SKM-1 (cell line): ENCODE data around the gene CTIF.

Source experiments
- DNase-seq: peaks from one replicate; lab custom pipeline; 2025; ENCODE audit not compliant: unreplicated experiment; lab: John Stamatoyannopoulos, UW

The CTIF gene

DNA sequence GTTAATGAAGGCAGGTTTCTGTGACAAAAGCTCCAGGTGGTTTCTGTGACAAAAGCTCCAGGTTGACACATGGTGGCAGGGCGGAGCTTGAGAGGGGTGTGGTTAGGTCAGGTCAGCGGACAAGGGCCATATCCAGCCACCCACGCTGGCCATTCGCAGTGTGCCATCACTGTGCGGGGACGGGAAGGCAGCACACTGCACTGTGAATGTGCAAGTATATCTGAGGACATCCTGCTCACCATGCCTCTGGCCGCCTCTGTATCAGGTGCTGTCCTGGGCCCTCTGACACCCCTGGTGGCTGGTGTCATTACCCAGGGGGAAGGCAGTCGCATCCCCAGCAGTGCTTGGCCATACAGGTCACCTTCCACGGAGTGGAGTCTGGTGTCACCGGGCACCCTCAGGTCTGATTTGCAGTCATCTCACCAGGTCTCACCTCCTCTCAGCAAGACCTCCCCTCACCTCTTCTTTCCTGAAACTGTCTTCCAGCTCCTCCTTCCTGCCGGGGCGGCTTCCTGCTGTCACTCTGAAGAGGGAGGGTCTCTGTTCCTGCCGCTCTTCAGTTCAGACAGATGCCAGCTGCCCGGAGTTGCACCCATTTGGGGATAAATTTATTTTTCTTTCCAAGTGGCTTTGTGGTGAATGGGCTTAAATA is 34.9 kb downstream of the CTIF start:
- no peak for DNase-seq

DNA sequence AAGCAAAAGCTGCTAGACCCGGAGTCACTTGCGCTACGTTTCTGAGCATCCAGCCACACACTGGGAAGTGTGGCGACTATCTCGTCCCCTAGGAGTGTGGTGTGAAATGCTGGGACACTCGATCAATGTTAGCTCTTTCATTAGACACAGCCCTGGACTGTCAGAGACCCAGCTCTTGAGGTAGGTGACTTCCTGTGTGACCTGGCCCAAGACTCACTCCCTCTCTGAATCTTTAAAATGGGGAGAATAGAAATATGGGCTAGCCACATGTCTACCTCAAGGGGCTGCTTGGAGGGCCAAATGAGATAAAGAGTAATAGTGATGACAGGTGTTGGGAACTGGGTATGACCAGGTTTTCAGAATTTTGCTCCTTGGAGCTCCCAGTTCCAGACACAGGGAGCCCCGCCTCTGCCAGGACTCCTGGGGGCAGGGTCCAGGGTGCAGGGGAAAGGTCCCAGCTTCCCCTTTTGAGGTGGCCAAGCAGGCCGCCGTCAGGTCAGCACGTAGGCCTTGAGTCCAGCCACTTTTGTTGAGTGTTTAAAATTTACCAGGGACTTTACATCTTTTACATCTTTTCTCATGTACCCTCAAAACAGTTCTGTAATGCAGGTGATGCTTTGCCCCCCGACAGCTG is 36.0 kb downstream of the CTIF start:
- DNase-seq = no peak

DNA sequence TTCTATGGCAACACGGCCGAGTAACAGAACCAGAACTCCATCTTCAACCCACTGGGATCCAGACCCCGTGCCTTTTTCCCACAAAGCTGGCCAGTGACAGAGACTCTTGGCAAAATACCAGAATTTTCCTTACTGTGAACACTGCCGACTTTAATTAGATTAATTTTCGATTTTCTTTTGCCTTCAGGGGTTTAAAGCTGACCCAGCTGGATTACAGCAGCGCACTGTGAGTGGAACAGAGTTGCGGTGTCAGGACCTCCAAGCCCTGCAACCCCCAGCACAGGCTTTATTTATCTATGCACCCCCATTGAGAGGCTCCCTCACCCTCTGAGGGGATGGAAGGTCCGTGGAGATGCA is 36.4 kb downstream of the CTIF start:
- no peak for DNase-seq

DNA sequence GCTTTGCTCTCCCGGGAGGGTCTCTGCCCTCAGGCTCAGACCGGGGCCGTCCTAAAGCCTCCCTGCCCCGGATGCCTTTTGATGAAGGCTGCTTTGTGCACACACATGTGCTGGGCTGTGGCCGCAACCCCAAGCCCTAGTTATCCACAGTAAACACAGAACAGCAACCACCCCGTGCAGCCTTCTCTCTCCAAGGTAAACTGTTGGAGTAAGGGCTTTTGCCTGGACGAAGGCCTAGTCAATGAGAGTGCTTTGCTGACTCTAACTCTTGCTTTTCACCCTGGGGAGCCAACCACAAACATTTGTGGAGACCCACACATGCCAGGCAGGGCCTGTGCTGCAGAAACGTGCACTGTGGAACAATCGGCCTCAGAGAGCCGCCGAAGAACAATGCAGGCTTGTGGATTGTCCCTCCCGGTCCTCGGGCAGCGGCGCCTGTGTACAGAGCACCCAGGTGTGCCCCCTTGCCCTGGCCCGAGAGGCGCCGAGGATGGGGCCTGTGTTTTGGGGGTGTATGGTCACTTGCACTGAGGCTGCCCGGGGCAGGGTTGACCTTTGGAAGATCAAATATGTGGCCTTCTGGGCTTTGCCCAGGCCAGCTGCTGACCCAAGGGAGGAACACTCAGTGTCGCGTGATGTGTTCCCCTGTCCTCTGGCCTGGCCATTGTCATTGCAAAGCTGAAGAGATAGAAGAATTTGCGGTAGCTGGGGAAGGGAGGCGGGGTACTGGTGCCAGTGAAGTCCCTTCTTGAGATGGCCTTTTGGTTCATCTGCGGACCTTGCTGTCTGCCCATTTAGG is 37.0 kb downstream of the CTIF start:
- no peak for DNase-seq

DNA sequence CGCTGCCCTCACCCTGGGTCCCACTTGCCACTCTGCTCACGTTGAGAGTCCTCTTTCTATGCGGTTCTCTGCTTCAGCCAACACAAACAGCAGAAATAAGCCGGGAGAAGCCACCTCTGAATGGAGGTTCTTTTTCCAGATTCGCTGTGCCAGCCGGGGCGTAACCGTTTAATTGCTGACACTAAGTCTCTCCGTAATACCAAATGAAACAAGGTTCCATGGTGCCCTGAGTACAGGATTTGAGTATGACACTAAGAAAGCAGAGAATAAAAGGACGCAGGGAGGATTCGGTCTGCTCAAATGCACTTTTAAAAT is 37.6 kb downstream of the CTIF start:
- DNase-seq = no peak

DNA sequence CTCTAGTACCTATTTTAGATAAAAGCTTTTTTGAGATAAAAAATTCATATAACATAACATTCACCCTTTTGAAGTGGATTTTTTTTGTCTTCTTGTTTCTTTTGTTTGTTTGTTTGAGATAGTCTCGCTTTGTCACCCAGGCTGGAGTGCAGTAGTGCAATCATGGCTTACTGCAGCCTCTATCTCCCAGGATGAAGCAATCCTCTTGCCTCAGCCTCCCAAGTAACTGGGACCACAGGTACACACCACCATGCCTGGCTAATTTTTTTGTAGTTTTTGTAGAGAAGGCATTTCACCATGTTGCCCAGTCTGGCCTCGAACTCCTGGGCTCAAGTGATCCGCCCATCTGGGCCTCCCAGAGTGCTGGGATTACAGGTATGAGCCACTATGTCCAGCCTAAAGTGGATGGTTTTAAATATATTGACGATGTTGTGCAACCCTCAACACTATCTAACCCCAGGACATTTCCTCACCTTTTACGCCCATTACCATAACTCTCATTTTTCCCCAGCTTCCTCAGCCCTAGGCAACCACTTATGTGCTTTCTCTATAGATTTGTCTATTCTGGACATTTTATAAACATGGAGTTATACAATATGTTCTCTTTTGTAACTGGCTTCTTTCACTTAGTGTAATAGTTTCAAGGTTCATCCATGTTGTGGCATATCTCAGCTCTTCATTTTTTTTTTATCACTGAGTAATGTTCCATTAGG is 38.8 kb downstream of the CTIF start:
- DNase-seq = no peak

DNA sequence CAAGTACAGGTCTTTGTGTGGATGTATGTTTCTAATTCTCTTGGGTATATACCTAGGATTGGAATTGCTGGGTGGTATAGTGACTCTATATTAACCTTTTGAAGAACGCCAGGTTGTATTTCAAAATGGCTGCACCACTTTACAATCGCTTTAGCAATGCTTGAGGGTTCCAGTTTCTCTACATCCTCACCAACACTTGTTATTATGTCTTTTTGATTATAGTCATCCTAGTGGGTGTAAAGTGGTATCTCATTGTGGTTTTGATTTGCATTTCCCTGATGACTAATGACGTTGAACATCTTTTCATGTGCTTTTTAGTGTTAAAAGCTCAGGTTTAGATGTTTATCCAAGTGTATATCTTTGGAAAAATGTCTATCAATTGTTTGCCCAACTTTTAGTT is 39.5 kb downstream of the CTIF start:
- no peak for DNase-seq

DNA sequence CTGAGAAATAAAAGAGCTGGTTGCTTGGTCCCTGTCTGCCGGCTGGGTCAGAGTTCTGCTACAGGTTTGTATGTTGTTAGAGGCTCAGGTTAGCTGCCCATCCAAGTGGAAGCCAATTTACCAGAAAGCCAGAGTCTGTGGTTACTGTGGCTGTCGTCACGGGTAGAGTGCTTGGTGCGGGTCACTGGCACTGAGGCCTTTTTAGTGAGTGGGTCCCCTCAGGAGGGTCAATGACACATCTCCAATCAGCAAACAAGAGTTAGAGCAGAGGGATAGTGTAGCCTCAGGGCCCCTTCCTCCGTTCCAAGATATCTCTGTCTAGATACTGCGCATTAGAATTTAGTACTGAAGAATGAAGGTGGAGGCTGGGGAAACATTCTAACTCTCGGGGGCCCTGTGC is 41.2 kb downstream of the CTIF start:
- no peak for DNase-seq

DNA sequence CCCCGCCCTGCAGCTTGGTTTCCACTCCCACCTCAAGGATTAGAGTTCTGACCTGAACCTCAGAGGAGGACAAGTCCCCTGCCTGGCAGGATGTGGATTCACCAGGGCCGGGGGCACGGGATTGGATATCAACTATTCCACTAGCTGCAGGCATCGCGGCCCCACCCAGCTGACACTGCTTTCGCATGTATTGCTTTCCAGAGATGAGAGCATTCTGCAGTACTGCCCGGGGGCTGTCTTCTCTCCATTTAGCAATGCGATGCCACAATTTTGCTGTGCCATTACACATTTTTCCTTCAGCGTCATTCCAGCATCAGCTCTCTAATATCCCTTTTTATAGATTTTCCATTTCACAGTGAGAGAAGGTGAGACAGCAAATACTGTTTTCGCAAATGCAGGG is 42.0 kb downstream of the CTIF start:
- DNase-seq = no peak

DNA sequence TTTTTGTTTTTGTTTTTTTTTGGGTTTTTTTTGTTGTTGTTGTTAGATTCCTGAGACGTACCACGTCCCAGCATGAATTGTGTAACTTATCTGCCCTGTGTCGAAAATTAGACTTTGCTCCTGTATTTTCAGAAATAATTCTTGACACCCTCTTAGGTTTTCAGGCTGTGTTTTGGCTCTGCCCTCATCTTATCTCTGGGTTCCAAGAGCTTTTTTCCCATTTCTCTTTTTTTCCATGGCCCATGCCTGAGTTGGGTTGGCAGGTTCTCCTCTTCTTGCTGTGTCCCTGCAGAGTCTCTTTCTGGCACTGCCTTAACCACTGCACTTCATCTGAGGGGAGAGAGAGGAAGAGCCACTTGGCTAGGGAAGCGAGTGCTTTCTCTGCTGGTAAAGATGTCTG is 42.4 kb downstream of the CTIF start:
- DNase-seq = no peak

DNA sequence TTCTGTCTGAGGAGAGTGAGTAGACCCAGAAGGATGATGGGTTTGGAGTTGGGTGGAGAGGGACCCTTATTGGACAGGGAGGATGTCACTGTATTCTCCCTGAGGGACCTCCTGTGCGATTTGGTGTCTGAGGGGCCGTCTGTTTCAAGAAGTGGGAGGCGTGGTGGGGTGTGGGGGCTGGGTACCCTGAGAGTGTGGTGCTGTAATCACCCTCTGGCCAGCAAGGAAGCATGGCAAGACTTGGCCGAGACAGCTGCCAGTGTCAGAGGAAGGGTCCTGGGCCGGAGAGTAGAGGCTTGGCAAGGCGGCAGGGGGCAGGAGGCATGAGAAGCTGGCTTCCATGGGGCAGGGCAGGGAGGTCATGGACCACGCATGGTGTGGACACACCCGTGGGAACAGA is 43.1 kb downstream of the CTIF start:
- DNase-seq = no peak

DNA sequence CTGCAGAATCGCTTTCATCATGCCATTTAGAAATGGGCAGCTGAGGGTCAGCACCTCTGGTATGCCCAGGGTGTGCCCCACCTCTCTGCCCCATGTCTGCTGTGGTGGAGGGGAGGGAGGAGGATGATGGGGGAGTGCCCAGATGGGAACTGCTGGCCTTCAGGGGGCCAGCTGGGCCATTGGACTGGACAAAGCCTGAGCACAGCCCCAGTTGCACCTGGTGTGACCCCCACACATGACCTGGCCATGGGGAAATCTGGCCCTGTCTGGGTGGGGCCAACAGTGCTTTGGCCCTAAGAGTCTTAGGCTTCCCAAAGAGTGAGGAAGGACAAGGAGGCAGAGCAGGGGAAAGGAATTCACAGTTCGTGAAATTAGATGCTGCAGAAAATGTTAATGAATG is 44.1 kb downstream of the CTIF start:
- DNase-seq = no peak

DNA sequence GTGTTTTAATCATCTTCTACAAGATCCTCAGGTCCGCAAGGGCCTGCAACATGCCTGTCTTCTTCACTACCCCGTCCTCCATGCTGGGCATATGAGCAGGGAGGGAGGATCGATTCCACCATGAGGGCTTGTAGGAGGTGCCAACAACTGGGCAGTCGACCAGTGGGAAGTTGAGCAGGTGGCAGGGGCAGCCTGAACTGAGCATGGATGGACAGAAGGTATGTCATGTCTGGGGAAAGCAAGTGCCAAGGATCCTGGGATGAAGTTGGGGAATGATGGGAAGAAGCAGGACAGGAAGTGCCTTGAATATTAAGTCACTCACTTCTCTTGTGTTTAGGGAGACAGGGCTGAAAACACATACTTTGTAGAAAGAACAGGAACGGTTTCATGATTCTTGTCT is 44.7 kb downstream of the CTIF start:
- DNase-seq = no peak

DNA sequence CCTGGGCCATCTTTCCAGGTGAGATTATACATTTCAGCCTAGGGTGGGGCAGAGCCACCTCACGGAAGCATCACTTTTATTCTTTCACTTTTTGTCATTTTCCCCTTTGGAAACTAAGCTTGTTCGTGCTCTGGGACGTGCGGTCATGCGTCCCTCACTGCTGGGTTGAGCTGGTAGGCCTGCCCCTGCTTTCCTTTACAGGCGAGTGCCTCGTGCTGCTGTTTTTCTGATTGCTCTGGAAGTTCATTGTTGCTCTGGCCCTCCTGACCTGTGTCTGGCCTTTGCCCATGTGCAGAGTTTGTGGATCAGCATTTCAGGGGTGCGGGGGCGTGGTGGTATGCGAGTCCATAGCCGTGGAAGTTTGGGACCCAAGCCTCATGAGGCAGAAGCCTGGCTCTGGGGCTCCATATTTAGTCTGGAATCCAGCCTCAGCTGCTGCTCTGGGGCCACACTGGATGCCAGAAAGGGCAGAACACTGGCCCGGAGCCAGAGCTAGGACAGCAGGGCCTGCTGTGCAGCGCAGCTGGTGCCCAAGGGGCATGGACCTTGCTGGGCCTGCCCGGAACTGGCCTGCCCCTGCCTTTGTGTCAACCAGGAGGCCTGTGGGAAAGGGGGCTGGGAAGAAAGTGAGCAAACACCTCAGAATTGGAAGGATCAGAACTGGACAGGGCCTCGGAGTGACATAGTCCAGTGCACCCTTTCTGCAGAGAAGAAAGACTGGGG is 51.1 kb downstream of the CTIF start:
- no peak for DNase-seq

DNA sequence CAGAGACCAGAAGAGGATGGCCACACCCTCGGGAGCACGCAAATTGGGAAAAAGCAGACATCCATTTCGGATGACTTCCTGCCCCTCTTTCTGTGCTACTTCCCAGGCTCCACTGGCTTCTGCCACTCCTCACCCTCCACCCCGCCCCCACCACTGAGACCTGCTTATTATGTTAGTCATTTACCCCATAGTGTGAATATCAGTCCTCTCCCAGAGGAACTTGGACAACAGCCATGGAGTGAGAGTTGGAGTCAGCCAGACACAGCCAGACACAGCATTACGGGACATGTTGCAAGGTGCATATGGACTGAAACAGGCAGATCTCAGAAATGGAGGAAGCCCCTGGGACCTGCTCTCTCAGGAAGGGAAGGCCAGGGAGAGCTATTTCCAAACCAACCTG is 51.8 kb downstream of the CTIF start:
- no peak for DNase-seq

DNA sequence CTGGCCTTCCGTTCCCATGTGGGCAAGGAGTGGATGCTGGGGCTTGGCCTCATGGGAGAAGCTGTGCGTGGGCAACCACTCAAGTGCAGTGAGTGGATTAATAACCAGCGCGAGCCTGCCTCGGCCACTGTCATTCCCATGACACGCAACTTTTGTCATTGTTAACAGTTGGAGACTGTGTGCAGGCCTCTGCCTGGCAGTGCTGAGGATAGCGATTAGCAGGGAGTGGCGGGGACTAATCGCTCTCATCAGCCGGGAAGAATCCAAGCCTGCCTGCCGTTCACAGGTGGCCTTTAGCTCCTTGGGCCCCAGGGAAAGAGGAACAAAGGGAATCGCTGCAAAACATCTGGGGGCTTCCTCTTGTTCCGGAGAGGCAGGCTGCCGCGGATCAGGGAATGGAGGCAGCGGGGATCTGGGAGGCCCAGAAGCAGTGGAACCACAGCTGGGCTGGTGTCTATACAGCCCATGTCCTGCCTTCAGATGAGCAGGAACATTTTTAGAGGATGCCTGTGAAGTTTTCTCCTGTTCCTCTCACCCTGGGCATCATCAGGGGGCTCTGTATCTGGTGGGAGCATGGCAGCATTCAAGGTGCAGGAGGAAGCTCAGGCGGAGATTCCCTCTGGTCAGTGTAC is 53.8 kb downstream of the CTIF start:
- no peak for DNase-seq

DNA sequence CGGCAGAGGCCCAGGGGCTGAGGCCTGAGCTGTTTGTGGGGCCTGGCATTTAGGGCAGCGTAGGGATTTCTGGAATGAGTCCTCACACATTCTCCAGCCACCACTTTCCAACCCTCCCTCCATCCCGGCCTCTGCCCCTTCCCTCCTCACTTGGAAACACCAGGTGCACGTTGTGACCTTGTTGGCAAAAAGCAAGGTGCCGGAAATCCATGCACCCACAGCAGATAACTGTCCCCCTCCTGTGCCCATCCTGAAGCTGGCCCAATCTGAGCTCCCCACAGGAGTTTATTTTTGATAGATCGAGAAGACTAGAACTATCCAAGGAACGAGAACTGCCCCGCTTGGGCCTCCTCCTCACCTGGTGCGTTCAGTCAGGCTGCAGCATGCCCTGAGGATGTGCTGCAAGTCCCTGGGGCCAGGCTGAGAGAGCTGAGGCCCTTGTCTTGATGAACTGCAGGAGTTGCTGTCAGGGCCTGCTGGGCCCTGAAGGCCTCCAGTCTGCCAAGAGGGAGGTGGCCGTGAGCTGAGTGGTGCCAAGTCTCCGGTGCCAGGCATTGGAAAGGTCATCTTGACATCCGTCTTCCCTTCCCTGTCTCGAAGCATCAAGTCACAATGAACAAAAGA is 55.8 kb downstream of the CTIF start:
- no peak for DNase-seq

DNA sequence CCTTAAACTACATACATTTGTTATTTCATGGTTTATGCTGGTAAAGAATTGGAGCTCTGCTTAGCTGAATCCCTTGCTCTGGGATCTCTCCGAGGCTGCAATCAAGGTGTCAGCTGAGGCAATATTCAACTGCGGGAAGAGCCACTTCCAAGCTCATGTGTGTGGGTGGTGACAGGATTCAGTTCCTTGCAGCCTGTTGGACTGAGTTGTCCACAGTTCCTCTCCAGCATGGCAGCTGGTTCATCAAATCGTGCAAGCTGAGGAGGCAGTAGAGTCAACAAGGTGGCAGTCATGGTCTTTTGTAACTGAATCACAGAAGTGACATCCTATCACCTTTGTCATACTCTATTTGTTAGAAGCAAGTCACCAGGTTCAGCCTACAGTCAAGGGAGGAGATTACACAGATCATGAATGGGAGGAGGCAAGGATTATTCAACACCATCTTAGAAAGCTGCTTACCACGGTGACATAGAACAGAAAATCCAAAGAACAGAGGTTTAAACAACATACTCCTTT is 56.9 kb downstream of the CTIF start:
- DNase-seq = no peak

DNA sequence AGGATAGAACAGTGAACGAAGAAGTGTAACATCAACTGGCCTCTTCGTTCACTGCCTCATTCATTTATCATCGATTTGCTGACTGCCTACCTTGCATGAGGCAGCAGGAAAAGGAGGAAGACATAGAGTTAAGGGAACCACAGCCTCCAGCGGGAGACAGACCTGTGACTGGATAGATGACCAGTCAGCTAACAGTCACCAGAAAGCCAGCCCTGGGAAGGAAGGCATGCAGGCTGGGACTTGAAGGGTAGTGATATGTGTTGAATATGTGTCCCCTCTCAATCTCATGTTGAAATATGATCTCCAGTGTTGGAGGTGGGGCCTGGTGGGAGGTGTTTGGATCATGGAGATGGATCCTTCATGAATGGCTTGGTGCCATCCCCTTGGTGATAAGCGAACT is 58.3 kb downstream of the CTIF start:
- no peak for DNase-seq

DNA sequence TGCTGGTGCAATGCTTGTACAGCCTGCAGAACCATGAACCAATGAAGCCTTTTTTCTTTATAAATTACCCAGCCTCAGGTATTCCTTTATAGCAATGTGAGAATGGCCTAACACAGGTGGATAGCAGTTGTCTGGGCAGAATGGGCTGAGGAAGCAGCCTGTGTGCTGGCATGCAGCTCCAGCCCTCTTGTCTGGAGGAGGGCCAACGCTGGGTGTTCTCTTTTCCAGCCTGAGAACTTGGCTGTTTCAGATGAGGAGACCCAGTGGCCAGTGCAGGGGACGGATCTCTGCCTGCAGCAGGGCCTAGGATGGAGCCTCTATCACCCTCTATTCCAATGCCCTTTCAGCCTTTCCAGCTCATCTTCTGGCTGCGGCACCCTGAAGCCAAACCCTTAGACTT is 58.8 kb downstream of the CTIF start:
- no peak for DNase-seq
